ENCODE measurements around the gene CCDC60. TPM values are rescaled to one million over a fixed set of nuclear protein-coding genes. Genes with fewer than 3 reads are reported as not detected.

CCDC60 gene, protein sequence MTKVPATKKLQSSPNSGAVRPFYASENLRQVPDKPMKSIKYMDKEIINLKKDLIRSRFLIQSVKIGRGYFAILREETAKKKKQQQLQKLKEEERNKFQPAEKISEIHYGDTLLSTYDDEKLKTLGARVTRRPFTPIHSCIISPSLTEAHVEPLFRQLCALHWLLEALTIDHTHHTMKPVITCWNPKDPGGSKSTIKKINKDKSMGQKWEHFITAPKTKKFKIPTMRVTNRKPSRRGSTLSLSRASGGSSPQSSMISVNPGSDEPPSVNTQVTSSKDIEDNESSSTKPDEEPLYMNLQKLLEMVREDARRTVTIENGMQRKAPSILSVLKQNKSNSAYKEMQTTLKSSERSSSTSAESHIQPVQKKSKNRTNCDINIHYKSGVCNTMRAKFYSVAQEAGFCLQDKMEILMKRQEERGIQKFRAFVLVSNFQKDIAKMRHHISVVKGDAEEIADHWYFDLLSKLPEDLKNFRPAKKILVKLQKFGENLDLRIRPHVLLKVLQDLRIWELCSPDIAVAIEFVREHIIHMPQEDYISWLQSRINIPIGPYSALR
- total RNA-seq = 0.48 and 3.4 TPM in 2 replicates

DNA sequence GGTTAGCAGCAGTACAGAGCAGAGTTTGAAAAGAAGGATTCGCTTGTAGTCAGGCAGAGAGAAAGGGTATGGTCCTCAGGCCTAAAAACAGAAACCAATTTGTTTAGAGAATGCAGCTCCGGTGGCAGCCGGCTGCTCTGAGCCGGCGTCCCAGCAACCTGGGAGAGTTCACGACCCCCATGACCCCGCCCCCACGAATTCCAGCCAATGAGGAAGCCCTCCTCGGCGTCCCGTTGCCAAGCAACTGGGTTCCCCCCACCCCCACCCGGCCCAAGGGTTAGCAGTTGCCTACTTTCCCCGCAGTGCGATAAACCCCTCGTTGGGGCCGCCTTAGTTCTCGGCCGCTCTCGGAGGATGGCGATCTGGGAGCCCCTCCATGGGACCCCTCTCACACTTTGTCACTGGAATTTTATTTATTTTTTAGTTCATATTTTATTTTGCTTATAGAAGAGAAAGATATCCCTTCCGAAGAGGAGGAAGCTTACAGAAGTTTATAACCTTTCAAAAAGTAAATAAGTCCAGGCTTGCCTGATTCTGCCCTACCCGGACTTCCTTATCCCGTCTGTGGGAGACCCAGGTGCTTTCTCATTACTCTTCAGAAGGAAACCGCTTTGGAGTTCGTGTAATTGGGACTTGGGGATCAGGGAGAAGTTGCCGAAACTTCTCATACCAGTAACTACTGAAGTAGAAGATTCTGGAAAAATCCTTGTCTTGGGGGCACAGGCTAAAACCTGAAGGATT, at the start of gene CCDC60:
Gene CCDC60 (plus strand): TSS at position 300 of the 741 bp plus-strand sequence. CDS start 448 bp downstream, outside the sequence.

Other genes with a start within 250 kb of the CCDC60 start
- gene HSPB8, start 155.8 kb upstream of the CCDC60 start, total RNA-seq = 0.43 and 14.9 TPM in 2 replicates